ENCODE results near the gene RNF39. TPM values are rescaled to one million over a fixed set of nuclear protein-coding genes. Genes with fewer than 3 reads are reported as not detected.

The RNF39 gene
- total and polyA plus RNA-seq, 2 donors (not counting 3 experiments of a cell fraction or from before 2014, with no cell fraction given) = not detected

GRCh38 chr6:30053682-30054081, 21.9 kb downstream of the RNF39 start:
- Histone ChIP-seq H3K79me2 (ENCODE audit: control insufficient read depth, insufficient read depth, low read length) (no peaks in the 10 kb centered on the region), H3K27me3 (ENCODE audit: control insufficient read depth in 2 of 2, insufficient read depth in 2 of 2, low read length in 2 of 2) (no peaks in the 10 kb centered on the region), H3K4me3 (replicated peaks in 1 of 3; ENCODE audit: insufficient read depth in 1 of 3, low read depth in 1 of 3, low read length in 3 of 3) (no peak overlapping the region), H3K9me1 (replicated peaks; ENCODE audit: control insufficient read depth, extremely low read depth, insufficient read depth, low read length) (no peaks in the 10 kb centered on the region), H3K9ac (replicated peaks; ENCODE audit: extremely low read depth, insufficient read depth, low read length) (no peak overlapping the region), H4K20me1 (replicated peaks; ENCODE audit: control insufficient read depth, extremely low read depth, insufficient read depth, low read length) (no peaks in the 10 kb centered on the region), H2AFZ (ENCODE audit: low read depth, low read length) (no peak overlapping the region), H3K36me3 (ENCODE audit: control insufficient read depth in 2 of 2, extremely low read depth in 1 of 2, insufficient read depth in 2 of 2, low read length in 2 of 2) (peaks cover 0 to 2% of the 10 kb centered on the region in 2 experiments), H3K9me3 (replicated peaks; ENCODE audit: control insufficient read depth, insufficient read depth, low read length) (no peaks in the 10 kb centered on the region), H3K4me2 (ENCODE audit: insufficient read depth, low read length) (no peak overlapping the region), H3K4me1 (ENCODE audit: control insufficient read depth, extremely low read depth, insufficient read depth, low read length) (no peaks in the 10 kb centered on the region), H3K27ac (ENCODE audit: insufficient read depth, low read depth, low read length) (no peak overlapping the region)
- dilution Hi-C loops (cut with MboI; ENCODE audit: extremely low pct_ligation_motif_present, low sequenced_read_pairs) = no loop called here
- ChIA-PET POLR2A (no interaction called here), CTCF (no interaction called here)
- intact Hi-C loops (cut with micrococcal nuclease) = no loop called here
- no peak for TF ChIP-seq MYC (IDR thresholded peaks at IDR 0.05; ENCODE audit: low read depth, low read length)
- no peak for TF ChIP-seq EZH2 (IDR thresholded peaks at IDR 0.05; ENCODE audit: borderline replicate concordance, low read depth, low read length, severe bottlenecking)
- TF ChIP-seq POLR2AphosphoS5 (IDR thresholded peaks at IDR 0.05; ENCODE audit: insufficient read depth, low read depth, low read length) = no peak
- no peak for TF ChIP-seq JUN (IDR thresholded peaks at IDR 0.05; ENCODE audit: borderline replicate concordance, insufficient read depth, insufficient read length, low read depth)
- TF ChIP-seq GATA2 (IDR thresholded peaks at IDR 0.05; ENCODE audit: insufficient read depth, insufficient read length, low read depth, low read length) = no peak
- TF ChIP-seq CTCF (IDR thresholded peaks at IDR 0.05; ENCODE audit: extremely low read depth in 1 of 2, insufficient read depth in 1 of 2, low read depth in 1 of 2, low read length in 2 of 2) = no peak
- TF ChIP-seq FOS (IDR thresholded peaks at IDR 0.05; ENCODE audit: borderline replicate concordance, insufficient read depth, low read length) = no peak
- TF ChIP-seq, protein P1, sequence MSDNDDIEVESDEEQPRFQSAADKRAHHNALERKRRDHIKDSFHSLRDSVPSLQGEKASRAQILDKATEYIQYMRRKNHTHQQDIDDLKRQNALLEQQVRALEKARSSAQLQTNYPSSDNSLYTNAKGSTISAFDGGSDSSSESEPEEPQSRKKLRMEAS (IDR thresholded peaks at IDR 0.05; ENCODE audit: insufficient read depth, insufficient read length) = no peak
- TF ChIP-seq POLR2A (IDR thresholded peaks at IDR 0.05; ENCODE audit: low read depth, low read length) = no peak
- DNase-seq (ENCODE audit: low read depth, low spot score) (no peak), FAIRE-seq (no peak)
- no TSS peak for BruUV-seq (replicated peaks)
